Activated naive CD4-positive, alpha-beta T cell treated with anti-CD3 and anti-CD28 coated beads, Interleukin-2, amount 50 U/mL, for 16 hours (primary cell): ENCODE results near the gene DAG1.
"Not testable (repeated sequence)": the region's sequence is repeated elsewhere in the genome, so short reads cannot be mapped to it uniquely, and the experiment has no call there.

Experiments used
- DNase-seq: peaks from one replicate; pipeline ENCODE4 v3.0.0-alpha.2; 2020

DAG1 gene

DNA sequence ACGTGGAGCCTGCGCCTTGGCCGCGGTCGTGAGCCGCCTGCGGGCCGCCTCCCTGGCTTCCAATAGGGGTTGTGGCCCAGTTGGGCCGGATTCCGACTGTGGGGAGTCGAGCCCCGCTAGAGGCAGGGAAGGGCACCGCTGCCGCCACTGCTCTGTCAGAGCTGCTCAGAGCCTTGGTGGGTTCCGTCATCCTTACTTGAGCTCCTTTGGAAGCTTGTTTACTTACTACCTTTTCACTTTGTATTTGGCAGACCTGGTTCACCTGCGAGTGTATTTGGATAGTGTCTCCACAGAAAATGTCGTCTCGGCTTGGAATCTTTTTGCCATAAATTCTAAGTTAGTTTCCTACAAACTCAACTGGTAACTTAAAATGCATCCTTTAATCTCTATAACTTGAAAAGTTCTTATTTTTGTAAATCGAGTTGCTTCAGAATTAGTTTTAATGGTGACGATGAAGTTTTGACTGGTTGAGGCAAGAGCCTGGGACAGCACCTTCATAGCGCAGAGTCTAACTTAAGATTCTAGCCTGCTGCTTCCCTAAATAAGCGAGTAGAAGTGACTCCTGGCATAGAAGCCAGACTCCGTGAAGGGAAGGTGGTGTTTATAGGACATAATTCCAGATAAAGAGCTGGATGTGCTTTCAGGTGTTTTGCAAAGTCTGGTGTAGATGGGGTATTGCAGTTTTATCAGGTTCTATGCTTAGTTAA lies 800 bp downstream of the DAG1 start:
- no peak for DNase-seq

DNA sequence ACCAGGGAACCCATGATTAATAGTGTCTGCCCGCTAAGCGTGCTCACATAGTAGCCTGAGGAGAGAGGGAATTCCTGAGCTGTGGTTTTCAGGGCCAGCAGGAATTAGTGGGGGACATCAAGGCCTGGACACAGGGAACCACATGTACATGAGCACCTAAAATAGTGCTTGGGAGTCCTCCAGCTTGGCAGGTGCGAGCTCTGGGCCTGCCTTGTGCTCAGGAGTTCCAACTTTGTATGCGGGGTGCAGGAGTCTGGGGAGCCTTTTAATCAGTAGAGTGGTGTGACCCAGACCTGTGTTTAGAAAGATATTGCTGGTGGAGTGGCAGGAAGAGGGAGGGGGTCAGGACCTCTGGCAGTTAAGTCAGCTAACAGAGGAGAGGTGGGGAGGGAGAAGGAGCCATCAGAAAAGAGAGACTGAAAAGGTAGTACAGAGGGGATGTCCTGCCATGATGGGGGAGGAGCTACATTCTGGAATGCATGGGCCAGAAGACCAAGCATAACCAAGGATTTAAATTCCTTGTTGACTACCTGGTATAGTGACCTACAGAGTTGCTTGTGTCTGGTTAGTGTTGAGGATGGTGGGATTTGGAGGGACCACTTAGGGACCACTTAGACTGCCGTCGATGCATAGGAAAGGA lies 1.9 kb downstream of the DAG1 start:
- DNase-seq = no peak

DNA sequence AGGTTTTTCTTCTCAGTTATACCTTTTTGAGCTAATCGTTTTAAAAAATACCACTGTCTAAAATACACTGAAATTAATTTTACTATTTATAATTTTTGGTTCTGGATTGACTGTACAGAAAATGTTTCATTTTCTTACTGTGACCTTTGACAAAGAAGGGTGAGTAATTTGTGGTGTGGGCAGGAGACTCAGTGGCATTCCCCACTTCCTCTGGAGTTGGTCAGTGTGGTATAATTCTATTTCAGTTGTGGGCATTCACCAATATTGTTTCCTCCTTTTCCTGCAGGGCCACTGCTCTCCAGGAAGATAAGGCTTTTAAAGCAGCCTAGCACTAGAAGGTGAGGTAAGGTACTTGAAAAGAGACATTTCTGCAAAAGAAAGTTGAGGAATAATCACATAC lies 6.5 kb downstream of the DAG1 start:
- no peak for DNase-seq

DNA sequence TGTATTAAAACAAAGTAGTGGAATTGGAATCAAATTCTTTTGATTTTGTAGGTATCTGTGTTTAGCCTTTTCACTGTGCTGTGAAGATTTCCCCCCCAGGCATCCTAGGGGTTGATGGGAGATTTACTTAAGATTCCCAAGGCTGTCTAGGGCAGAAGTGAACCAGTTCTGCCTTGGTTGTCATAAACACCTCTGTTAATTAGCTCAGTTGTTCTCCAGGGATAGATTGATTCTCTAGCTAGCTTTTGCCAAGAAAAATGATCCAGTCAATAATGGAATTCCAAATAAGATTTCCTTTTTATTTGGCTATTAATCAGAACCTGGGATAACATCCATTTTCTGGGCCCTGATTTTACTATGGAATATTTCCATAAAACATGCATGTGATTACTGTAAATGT lies 12.7 kb downstream of the DAG1 start:
- no peak for DNase-seq

DNA sequence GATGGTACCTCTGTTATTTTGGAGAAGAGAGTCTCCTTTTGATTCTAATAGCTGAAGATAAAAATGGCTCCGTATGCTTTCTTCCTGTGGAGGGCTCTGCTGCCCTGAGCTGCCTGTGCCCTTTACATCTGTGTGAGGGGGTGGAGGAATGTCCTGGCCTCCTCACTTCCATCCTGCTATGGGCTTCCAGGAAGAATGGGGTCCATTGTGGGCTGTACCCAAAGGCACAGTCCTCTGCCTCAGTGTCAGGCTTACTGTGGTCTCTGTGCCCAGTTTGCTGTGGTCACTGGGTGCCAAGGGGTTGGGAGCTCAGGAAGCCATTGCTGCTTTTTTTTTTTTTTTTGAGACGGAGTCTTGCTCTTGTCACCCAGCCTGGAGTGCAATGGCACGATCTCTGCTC lies 14.4 kb downstream of the DAG1 start:
- no peak for DNase-seq

DNA sequence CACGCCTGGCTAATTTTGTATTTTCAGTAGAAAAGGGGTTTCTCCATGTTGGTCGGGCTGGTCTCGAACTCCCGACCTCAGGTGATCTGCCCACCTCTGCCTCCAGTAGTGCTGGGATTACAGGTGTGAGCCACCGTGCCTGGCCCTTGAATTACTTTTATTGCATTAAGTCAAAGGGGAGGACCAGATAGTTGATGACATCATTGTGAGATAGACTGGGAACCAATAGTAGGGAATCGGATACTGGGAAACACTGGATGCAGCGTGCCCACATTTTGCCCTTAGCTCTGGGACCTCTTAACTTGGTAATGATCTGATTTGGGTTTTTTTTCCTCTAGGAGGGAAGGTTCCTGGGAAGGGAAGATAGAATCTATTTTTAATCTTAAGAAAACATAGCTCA lies 19.2 kb downstream of the DAG1 start:
- no peak for DNase-seq

DNA sequence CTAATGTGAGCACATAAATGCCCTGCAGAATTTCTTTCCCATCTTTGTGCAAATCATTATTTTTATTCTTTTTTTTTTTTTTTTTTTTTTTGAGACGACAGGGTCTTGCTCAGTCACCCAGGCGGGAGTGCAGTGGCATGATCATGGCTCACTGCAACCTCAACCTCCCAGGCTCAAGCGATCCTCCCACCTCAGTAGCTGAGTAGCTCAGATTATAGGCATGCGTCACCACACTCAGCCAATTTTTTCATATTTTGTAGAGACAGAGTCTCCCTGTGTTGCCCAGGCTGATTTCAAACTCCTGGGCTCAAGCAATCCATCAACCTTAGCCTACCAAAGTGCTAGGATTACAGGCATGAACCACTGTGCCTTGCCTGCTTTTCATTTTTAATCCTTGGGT lies 22.9 kb downstream of the DAG1 start:
- DNase-seq = no peak

DNA sequence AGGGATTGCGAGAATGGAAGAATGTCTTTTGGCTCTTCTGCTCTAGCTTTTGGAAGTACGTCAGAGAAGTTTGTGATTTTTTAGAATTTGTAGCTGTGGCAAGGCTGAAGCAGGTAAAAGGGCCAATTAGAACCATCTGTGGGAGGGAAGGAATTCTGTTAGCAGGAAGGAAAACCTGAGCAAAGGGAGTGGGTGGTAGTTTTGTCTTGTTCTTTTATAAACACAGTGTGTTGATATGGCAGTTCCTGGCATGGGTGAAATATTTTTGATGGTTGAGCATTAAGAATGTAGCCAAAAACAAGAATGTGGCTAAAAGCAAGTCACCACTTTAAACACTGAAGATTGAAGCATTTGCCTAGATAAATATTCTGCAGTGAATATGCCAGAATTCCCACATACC lies 23.8 kb downstream of the DAG1 start:
- no peak for DNase-seq

DNA sequence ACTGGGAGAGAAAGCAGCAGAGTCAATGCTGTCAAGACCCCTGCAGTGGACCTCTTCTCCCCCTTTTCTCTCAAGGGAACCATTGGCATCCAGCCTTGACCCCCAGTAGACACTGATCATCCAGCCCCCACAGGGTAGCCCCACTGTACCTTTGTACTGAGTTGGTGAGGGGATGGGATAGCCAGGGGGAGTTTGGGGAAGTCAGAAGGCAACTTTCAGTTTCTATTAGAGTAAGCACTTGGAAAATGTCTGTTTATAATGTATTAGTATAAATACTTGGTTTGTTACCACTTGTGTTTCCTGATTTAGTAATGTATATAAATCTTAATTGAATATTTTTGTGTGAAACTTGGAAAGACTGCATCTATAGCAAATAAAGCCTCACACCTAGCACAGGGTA lies 25.0 kb downstream of the DAG1 start:
- DNase-seq = no peak

DNA sequence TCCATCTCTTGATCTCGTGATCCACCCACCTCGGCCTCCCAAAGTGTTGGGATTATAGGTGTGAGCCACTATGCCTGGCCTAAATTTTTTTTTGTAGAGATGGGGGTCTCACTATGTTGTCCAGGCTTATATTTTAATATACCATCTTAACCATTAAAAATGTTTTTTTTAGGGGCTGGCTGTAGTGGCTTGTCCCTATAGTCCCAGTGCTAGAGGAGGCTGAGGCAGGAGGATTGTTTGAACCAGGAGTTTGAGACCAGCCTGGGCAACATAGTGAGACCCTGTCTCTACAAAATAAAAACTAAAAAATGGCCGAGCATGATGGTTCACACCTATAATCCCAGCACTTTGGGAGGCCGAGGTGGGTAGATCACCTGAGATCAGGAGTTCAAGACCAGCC lies 26.8 kb downstream of the DAG1 start:
- not testable (repeated sequence) for DNase-seq

DNA sequence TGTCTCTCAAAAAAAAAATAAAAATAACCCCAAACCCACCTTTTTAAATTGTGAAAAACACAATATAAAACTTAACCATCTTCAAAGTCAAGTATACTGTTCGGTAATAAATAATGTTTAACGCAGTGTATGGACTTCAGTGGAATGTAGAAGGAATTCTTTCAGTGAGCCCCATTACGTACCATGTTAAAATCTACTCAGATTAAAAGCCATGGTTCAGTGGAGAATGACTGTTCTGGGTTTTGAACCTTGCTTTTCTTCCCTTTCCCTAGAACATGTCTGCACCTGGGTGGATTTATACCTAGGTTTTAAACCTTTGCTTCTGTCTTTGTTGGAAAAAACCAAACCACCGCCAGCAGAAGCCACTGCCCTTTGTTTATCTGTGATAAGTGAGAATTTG lies 27.5 kb downstream of the DAG1 start:
- no peak for DNase-seq

DNA sequence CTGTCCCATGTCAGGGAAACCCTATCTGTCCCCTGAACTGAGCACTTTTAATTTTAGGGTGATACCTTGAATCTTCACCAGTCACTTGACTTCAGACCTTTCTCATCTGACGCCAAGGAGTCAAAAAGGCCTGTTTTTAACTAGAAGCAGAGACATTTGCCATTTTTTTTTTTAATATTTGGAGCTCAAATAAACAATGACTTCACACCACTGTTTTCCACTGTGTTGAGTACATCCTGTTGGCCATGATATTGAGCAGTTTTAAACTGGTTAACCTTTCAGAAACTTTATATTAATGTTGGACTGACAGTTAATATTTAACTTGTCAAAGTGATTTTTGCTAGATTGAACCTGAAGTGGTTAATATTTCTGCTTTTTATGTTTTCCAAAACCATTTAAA lies 28.2 kb downstream of the DAG1 start:
- no peak for DNase-seq

DNA sequence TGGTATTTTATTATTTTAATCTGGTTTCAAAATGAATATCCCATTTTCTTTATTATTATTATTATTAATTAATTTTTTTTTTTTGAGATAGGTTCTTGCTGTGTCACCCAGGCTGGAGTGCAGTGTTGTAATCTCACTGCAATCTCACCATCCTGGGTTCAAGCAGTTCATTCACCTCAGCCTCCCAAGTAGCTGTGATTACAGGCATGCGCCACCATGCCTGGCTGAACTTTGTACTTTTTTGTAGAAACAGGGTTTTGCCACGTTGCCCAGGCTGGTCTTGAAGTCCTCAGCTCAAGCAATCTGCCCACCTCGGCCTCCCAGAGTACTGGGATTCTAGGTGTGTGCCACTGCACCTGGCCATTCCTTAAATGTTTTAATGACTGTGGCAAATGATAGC lies 28.6 kb downstream of the DAG1 start:
- no peak for DNase-seq

DNA sequence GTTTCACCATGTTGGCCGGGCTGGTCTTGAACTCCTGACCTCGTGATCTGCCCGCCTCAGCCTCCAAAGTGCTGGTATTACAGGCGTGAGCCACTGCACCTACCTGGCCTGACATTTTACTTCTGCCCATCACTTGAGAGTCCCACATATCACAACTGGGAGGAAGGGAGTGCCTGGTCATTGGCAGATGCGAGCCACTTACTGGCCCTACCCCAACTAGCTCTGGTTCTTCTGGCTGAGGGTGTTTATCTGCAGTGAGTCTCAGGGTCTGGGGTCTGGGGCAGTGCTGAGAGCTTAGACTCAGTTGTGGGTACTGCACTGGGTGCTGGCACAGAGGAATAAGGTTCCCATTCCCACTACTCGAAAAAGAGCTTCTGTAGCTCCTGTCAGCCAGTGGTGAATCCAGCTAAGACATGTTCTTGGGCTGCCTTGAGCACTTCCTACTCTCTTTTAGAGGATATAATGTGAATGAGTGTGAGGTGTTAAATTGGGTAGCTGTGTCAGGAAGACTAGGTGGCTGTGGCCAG lies 30.2 kb downstream of the DAG1 start:
- no peak for DNase-seq

DNA sequence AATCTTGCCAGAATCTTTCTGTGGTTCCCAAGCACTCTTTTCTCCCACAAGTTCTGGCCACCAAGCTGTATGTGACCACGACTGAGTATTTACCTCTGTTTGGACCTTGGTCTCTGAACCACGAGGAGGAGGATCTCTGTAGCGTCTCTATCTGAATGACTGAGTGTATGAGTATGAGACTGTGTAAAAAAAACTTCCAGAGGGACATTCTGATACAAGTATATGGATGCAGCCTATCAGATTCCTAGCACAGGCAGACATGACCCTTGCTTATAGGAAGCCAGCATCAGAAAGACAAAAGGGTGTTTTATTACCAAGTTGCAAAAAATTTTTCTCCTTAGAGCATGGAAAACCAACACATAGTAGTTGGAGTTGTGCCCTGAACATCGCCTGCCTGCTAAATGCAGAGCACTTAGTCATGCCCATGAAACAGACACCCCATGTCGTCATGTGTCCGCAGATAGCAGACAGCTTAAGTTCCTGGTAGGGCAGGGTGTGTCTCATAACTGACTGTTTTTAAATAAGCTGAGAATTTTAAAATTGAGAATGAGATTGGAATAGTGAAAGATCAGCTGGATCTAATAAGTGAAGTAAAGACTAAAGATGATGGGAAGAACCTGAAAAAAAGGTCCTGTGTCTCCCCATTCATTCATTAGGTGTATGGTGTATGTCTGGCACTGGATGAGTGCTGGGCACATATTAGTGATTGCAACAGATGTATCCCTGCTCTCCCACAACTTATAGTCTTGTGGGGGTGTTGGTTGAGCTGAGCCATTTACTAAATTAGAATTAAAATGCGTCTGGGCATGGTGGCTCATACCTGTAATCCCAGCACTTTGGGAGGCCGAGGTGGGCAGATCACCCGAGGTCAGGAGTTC lies 30.9 kb downstream of the DAG1 start:
- DNase-seq = no peak

DNA sequence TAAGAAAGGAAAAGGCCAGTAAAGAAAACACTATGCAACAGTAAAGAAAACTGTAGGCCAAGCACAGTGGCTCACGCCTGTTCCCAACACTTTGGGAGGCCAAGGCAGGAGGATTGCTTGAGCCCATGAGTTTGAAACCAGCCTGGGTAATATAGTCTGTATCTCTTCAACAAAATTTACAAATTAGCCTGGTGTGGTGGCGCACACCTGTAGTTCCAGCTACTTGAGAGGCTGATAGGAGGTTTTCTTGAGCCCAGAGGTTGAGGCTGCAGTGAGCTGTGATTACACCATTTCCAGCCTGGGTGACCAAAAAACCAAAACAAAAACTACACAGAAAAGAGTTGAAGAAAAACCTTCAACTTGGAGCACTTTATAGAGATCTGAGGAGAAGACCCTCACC lies 31.8 kb downstream of the DAG1 start:
- DNase-seq = no peak

DNA sequence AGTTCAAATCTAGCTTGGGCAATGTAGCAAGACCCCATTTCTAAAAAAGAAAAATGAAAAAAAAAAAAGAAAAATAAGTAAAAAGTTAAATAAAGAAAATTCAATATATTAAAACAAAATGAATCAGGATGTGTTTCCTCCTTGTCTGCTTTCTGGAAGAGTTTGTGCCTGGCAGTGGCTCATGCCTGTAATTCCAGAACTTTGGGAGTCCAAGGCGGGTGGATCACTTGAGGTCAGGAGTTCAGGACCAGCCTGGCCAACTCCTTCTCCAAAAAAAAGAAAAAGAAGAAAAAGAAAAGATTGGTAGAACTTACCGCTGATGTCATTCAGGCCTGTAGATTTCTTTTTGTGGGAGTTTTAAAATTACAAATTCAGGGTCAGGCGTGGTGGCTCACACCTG lies 36.8 kb downstream of the DAG1 start:
- DNase-seq = no peak

DNA sequence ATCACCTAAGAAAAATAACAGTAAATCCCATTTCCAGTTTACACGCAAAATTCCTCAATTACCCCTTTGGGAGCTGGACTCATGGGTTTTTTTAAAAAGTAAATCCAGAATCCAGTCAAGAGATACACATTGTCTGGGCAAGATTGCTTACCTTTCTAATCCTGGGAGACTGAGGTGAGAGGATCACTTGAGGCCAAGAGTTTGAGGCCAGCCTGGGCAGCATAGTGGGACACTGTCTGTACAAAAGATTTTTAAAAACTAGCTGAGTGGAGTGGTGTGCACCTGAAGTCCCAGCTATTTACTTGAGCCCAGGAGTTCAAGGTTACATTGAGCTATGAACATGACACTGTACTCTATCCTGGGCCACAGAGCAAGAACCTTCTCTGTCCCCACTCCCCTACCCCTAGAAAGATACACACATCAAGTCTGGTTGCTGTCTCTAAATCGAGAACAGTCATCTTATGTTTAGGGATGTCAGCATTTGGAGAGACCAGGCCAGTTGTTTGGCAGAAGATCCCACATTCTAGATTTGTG lies 39.0 kb downstream of the DAG1 start:
- no peak for DNase-seq

DNA sequence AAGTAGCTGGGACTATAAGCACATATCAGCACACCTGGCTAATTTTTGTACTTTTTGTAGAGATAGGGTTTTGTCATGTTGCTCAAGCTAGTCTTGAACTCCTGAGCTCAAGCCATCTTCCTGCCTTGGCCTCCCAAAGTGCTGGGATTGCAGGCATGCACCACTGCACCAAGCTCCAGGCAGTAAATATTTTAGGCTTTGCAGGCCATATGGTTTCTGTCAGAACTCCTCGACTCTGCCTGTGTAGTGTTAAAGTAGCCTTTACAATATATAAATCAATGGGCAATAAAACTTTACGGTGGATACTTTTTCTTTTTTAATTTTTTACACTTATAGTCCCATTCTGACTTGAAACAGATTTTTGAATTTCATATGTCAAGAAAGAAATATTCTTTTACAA lies 41.6 kb downstream of the DAG1 start:
- DNase-seq = no peak

DNA sequence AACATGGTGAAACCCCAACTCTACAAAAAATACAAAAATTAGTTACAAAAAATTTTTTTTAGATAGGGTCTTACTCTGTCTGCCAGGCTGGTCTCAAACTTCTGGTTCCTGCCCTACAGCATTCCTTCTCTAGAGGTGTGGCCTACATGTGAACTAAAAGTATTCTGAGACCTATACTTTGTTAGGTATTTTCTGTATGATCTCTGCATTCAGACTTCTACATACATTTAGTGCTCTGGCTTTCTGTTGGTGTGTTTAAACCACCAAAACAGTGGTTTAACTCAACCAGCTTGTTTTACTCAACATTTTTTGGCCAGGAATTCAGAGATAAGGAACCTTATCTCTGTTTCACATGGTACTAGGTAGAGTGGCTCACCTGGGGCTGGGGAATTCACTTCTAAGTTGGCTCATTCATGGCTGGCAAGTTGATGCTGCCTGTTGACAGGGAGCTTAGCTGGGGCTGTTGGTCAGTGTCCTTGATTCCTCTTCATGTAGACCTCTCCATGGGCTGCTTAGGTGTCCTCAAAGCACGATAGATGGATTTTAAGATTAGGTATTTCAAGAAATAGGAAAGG lies 42.8 kb downstream of the DAG1 start:
- no peak for DNase-seq

DNA sequence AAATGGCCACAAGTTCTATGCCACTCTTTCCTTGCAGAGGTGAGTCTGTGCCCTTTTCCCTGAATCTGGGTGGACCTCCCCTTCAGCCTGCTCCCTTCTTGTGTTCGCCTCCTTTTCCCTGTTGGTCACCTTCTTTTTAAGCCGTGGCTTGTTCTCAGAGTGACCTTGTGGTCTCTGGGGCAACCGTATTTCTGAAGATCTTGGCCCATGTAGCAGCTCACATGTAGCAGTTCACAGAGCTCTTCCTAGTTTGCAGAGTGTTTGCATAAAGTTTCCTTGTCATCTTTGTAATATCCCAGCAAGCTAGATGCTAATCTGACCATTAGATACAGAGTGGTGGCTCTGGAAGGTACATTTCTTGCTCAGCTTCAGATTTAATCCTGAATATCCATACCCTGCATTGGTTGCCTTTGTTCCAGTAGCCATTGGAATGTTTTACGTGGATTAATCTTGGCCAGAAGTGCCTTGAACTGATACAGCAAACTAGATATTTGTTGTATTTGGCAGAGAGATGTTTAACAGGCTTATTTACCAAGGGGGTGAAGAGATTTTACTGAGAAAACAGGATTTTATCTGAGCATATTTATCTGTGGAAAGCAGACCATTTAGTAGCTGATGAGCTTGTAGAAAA lies 43.5 kb downstream of the DAG1 start:
- DNase-seq = no peak

DNA sequence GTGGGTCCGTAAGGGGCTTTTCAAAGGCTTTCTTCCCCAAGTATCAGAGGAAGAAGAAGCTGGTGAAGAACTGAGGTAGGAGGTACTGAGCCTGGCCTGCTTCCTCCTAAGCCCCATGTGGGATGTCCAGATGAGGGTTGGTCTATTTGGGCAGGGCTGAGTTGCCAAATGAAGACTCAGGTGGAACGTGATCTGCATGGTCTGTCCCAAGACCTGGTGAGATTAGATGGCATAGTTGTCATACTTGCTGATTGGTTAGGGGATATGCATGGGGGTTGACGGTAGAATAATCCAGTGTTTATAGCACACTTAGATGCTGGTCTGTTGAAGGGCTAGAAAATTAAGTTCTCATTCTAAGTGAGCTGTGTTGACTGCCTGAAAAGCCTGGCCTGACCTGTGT lies 47.9 kb downstream of the DAG1 start:
- no peak for DNase-seq

DNA sequence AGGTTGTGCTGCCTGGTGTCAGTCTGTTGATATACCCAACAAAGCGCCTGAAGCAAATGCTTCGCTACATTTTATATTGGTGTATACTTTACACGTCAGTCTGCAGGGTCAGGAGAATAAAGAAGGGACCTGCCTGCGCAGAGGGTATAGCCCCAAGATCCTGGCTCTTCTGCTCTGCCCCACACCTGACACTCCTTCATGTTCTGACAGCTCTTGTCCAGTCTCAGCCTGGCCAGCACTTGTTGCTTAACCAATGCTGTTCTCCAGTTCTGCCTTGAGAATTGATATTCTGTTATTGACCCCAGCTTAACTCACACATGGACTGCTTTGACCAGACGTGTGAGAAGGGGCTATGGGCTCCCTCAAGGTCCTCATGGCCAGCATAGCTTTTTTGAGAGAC lies 48.4 kb downstream of the DAG1 start:
- no peak for DNase-seq
